Measurements from ENCODE around the gene TNFAIP1.

DNA sequence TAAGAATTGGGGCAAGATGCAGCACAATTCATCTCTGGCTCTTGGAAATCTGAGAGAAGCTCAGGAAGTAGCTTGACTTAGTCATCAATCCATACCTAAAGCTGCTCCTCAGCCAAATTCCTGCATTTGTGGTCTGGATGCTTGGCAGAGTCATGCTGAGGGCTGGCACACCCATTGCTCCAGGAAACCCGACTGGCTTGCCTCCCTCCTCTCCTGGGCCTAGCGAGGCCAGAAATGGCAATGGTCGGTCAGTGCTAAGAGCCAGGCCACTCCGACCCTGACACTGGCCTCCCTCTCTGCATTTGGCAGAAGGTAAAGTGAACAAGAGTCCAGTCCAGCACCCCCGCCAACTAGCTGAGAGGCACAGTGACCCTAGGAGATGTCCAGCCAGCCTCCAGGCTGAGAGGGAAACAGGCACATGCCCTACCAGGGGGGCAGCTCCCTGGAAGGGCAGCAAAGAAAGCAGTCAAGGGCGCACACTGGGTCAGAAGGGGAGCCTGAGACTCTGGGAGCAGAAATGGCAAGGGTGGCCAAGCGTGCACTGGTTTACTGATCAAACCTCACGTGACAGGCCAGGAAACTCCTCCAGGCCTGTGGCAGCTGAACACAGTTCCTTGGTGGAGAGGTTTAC, 11.8 kb downstream of the TNFAIP1 start:
- TF ChIP-seq POLR2A (IDR thresholded peaks at IDR 0.05; ENCODE audit: low read depth) (no peak), CTCF (IDR thresholded peaks at IDR 0.05) (no peak), POLR2AphosphoS5 (IDR thresholded peaks at IDR 0.05) (no peak)
